ENCODE results near the gene KCNA1.
"Not testable (repeated sequence)": the region's sequence is repeated elsewhere in the genome, so short reads cannot be mapped to it uniquely, and the experiment has no call there.

Gene KCNA1

GRCh38 chr12:4909734-4910501, at the start of gene KCNA1:
Gene KCNA1 (plus strand): TSS chr12:4909905. CDS start chr12:4911379, 1,474 bp downstream.
- FAIRE-seq, result no peak

- no peak for FAIRE-seq
Measured at GRCh38 chr12:4860741-4861140, 49.0 kb upstream of the KCNA1 start.

GRCh38 chr12:4862809-4863208, 46.9 kb upstream of the KCNA1 start:
- no peak for FAIRE-seq

GRCh38 chr12:4864575-4864974, 45.1 kb upstream of the KCNA1 start:
- no peak for FAIRE-seq

GRCh38 chr12:4865246-4865645, 44.5 kb upstream of the KCNA1 start:
- FAIRE-seq, result no peak

- no peak for FAIRE-seq
Measured at GRCh38 chr12:4866299-4866698, 43.4 kb upstream of the KCNA1 start.

- no peak for FAIRE-seq
Measured at GRCh38 chr12:4867384-4867783, 42.3 kb upstream of the KCNA1 start.

- no peak for FAIRE-seq
Measured at GRCh38 chr12:4870423-4870822, 39.3 kb upstream of the KCNA1 start.

- FAIRE-seq, result no peak
Measured at GRCh38 chr12:4871514-4871913, 38.2 kb upstream of the KCNA1 start.

GRCh38 chr12:4873947-4874346, 35.8 kb upstream of the KCNA1 start:
- FAIRE-seq, result no peak

- FAIRE-seq, result no peak
Measured at GRCh38 chr12:4874671-4875070, 35.0 kb upstream of the KCNA1 start.

GRCh38 chr12:4879481-4879880, 30.2 kb upstream of the KCNA1 start:
- FAIRE-seq, result not testable (repeated sequence)

- FAIRE-seq, result no peak
Measured at GRCh38 chr12:4881266-4882064, 28.2 kb upstream of the KCNA1 start.

GRCh38 chr12:4891866-4892265, 17.8 kb upstream of the KCNA1 start:
- FAIRE-seq, result no peak

- no peak for FAIRE-seq
Measured at GRCh38 chr12:4892418-4892817, 17.3 kb upstream of the KCNA1 start.

- FAIRE-seq, result no peak
Measured at GRCh38 chr12:4894019-4894418, 15.7 kb upstream of the KCNA1 start.

- no peak for FAIRE-seq
Measured at GRCh38 chr12:4899364-4899763, 10.3 kb upstream of the KCNA1 start.

GRCh38 chr12:4900327-4900726, 9.4 kb upstream of the KCNA1 start:
- FAIRE-seq, result no peak

- FAIRE-seq, result no peak
Measured at GRCh38 chr12:4905316-4905715, 4.4 kb upstream of the KCNA1 start.

GRCh38 chr12:4908684-4909409, 858 bp upstream of the KCNA1 start:
- no peak for FAIRE-seq

GRCh38 chr12:4909410-4909733, 333 bp upstream of the KCNA1 start:
- FAIRE-seq, result no peak

GRCh38 chr12:4910502-4911315, 1.0 kb downstream of the KCNA1 start:
- no peak for FAIRE-seq
